ENCODE data around the gene B3GAT1. TPM values are rescaled to one million over a fixed set of nuclear protein-coding genes. Genes with fewer than 3 reads are reported as not detected.

Gene B3GAT1
- total and polyA plus RNA-seq, 9 donors, result 0.11 to 1.4 (median 0.23) TPM

DNA sequence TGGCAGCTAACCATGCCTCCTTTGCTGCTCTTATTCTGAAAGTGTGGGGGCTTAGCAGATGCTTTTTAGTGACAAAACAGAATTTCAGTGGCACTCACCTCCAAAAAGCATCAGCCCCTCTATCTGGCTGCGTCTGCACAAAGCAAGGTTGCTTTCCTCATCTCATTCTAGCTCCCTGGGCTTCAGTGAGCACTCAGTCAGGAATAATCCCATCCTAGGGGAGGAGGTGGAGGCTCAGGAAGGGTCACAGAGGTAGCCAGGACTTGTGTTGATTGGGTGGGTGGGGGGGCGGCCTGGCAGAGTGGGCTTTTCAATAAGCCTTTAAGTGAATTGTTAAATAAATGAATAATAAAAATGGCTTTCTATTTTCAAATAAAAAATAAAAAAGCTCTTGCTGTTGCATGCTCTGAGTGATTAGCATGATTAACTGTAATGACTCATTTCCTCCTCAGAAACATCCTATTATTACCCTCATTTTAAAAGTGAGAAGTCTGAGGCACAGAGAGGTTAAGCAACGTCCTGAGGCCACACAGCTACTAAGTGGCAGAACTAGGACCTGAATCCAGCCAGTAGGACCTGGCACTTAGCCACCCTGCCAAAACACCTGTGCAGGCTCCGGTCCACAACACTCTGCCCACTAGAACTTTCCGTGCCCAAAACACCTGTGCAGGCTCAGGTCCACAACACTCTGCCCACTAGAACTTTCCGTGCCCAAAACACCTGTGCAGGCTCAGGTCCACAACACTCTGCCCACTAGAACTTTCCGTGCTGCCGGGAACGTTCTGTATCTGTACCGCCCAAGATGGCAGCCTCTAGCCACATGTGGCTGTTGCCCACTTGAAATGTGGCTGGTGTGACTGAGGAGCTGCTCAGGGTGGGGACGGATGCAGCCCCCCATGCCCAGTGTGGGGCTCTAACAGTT is 5.5 kb downstream of the B3GAT1 start:
- no peaks in the 10 kb centered on the region for H3K27me3 ChIP-seq
- H3K9me3 ChIP-seq, result no peaks in the 10 kb centered on the region
- H3K36me3 ChIP-seq, result no peaks in the 10 kb centered on the region
- 77 to 81% (median 80%) methylated on average over 11 of the region's 11 CpGs for WGBS, 3 donors
- TF ChIP-seq POLR2A (IDR thresholded peaks at IDR 0.05) (no peak), EP300 (IDR thresholded peaks at IDR 0.05) (no peak)
- TF ChIP-seq, protein P1, sequence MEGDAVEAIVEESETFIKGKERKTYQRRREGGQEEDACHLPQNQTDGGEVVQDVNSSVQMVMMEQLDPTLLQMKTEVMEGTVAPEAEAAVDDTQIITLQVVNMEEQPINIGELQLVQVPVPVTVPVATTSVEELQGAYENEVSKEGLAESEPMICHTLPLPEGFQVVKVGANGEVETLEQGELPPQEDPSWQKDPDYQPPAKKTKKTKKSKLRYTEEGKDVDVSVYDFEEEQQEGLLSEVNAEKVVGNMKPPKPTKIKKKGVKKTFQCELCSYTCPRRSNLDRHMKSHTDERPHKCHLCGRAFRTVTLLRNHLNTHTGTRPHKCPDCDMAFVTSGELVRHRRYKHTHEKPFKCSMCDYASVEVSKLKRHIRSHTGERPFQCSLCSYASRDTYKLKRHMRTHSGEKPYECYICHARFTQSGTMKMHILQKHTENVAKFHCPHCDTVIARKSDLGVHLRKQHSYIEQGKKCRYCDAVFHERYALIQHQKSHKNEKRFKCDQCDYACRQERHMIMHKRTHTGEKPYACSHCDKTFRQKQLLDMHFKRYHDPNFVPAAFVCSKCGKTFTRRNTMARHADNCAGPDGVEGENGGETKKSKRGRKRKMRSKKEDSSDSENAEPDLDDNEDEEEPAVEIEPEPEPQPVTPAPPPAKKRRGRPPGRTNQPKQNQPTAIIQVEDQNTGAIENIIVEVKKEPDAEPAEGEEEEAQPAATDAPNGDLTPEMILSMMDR (IDR thresholded peaks at IDR 0.05), result no peak
- DNase-seq, result no peak
- H3K4me1 ChIP-seq (ENCODE audit: insufficient read depth), result peaks cover 3% of the 10 kb centered on the region
- intact Hi-C loops (cut with DNase I), result no loop called here
- no peak overlapping the region for H3K27ac ChIP-seq
- H3K4me3 ChIP-seq, result no peak overlapping the region

DNA sequence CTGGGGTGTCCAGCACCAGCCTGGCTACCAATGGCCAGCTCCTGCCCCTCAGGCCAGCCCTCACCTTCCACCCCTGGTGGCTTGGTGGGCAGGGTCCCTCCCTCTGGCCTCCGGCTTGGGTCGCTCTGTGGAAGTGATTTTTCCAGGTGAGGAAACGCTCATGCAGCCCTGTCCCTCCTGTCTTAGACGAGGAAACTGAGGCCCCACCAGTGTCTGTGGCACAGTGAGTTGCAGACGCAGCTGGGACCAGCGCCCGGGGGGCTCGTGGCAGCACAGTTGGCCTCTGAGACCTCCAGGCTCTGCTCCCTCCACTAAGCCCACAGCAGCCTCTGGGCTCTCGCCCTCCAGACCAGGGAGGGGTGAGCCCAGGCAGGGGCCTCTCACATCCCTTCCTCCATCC is 6.2 kb downstream of the B3GAT1 start:
- peaks cover 1% of the 10 kb centered on the region for H3K4me1 ChIP-seq (ENCODE audit: insufficient read depth)
- no peak overlapping the region for H3K27ac ChIP-seq
- intact Hi-C loops (cut with DNase I), result no loop called here
- TF ChIP-seq POLR2A (IDR thresholded peaks at IDR 0.05), result no peak
- TF ChIP-seq, protein P1 (IDR thresholded peaks at IDR 0.05), result no peak
- TF ChIP-seq EP300 (IDR thresholded peaks at IDR 0.05), result no peak
- H3K9me3 ChIP-seq, result no peaks in the 10 kb centered on the region
- no peak overlapping the region for H3K4me3 ChIP-seq
- no peak for DNase-seq
- H3K36me3 ChIP-seq, result no peaks in the 10 kb centered on the region
- no peaks in the 10 kb centered on the region for H3K27me3 ChIP-seq
- WGBS, 3 donors, result 74 to 77% (median 75%) methylated on average over 6 to 9 of the region's 9 CpGs

GRCh38 chr11:134405436-134405835 is 6.6 kb downstream of the B3GAT1 start:
- H3K36me3 ChIP-seq, result no peaks in the 10 kb centered on the region
- WGBS, 3 donors, result 78 to 88% (median 87%) methylated on average over 8 of the region's 8 CpGs
- no peak for DNase-seq
- TF ChIP-seq EP300 (IDR thresholded peaks at IDR 0.05) (no peak), POLR2A (IDR thresholded peaks at IDR 0.05) (no peak)
- TF ChIP-seq, protein P1 (IDR thresholded peaks at IDR 0.05), result no peak
- H3K27me3 ChIP-seq, result no peaks in the 10 kb centered on the region
- H3K4me3 ChIP-seq, result no peak overlapping the region
- H3K4me1 ChIP-seq (ENCODE audit: insufficient read depth), result no peaks in the 10 kb centered on the region
- intact Hi-C loops (cut with DNase I), result no loop called here
- no peaks in the 10 kb centered on the region for H3K9me3 ChIP-seq
- H3K27ac ChIP-seq, result no peak overlapping the region

DNA sequence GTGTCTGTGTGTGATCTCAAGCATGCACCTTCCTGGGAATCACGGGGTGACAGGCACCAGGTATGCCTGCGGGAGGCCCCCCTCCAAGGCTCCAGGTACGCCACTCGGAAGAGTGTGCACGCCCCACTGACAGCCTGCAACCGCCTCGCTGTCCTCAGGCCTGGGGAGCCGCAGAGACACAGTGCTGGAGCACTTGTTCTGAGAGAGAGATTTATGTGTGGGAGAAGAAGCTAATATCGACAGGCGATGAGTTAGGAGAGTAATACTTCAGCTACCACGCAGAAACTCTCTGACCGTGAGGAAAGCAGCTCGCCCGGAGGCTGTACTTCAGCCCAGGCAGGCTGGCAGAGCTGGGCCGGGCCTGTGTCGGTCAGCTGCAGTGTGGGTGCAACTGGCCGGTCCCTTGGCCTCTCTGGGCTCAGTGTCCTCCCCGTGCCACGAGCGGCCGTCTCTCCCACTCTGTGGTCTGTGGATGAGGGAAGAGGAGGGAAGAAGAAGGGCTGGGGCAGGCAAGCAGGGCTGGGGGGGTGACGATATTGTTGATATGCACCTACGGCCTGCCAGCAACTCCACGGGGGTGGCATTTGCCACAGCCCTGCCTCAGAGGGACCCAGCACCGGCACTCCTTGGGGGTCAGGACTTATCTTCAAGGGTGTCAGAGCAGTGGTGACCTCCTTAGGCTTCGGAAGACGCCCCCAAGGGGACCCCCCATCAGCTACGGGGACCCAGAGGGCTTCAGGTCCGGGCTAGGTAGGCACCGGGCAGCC is 7.3 kb downstream of the B3GAT1 start:
- WGBS, 3 donors, result 83 to 85% (median 84%) methylated on average over 30 of the region's 30 CpGs
- H3K9me3 ChIP-seq, result no peaks in the 10 kb centered on the region
- no peak for TF ChIP-seq EP300 (IDR thresholded peaks at IDR 0.05)
- TF ChIP-seq POLR2A (IDR thresholded peaks at IDR 0.05), result no peak
- TF ChIP-seq, protein P1 (IDR thresholded peaks at IDR 0.05), result no peak
- intact Hi-C loops (cut with DNase I), result no loop called here
- no peaks in the 10 kb centered on the region for H3K4me1 ChIP-seq (ENCODE audit: insufficient read depth)
- no peak overlapping the region for H3K27ac ChIP-seq
- no peak overlapping the region for H3K4me3 ChIP-seq
- H3K36me3 ChIP-seq, result no peaks in the 10 kb centered on the region
- DNase-seq, result no peak
- H3K27me3 ChIP-seq, result no peaks in the 10 kb centered on the region
